Spleen (tissue), 7 donors: Measurements from ENCODE around the gene ST6GAL2.

Source experiments
- POLR2A ChIP-seq, 3 donors: fragments of 450-650 bp; IDR thresholded peaks; one replicate each; pipeline ENCODE4 v1.5.1; 2017; ENCODE audit warnings: antibody characterized with exemption in 3 of 3, mild to moderate bottlenecking in 1 of 3
- POLR2AphosphoS5 ChIP-seq, 3 donors: sonication (generic); formaldehyde crosslinking; IDR thresholded peaks; one replicate each; pipeline ENCODE4 v1.5.1; 2017; ENCODE audit warnings: antibody characterized with exemption in 3 of 3
- TF ChIP-seq, protein P1 (sequence below), 11 experiments: fragments of 200-600 bp in 7 of 11; fragments of 450-650 bp in 4 of 11; sonication (generic) in 4 of 11; IDR thresholded peaks in 8 of 11; conservative IDR thresholded peaks in 3 of 11; 1 replicate in 7 of 11; 2 replicates in 4 of 11; pipeline versions ENCODE4 v1.4.0 to v1.8.0; 2016 to 2021; ENCODE audit warnings: antibody characterized with exemption in 11 of 11, inconsistent platforms in 4 of 11, mild to moderate bottlenecking in 1 of 11
- donor health status: DM: no; HTN: no; CAD: no; lungs with moderate emphysema.
- donor health status: DM: no; HTN: no; CAD: no.
- donor health status: DM: no; HTN: no; CAD: no.

DNA sequence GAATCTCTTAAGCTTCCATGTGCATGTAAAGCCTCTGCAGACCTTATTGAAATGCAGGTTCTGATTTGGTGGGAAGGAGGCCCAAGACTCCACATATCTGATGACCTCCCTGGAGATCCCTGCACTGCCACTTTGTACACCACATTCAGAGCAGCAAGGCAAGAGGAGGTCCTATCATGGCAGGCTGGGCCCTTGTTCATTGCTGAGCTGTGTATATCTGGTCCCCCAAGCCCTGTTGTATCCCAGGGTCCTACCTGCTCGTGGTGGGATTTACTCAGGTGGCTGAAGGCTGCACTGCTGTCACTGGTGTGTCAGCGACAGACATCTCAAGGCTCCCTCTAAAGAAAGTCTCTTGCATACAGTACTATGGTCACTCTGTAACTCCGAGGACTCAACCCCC, 114.2 kb downstream of the ST6GAL2 start:
- TF ChIP-seq, protein P1, sequence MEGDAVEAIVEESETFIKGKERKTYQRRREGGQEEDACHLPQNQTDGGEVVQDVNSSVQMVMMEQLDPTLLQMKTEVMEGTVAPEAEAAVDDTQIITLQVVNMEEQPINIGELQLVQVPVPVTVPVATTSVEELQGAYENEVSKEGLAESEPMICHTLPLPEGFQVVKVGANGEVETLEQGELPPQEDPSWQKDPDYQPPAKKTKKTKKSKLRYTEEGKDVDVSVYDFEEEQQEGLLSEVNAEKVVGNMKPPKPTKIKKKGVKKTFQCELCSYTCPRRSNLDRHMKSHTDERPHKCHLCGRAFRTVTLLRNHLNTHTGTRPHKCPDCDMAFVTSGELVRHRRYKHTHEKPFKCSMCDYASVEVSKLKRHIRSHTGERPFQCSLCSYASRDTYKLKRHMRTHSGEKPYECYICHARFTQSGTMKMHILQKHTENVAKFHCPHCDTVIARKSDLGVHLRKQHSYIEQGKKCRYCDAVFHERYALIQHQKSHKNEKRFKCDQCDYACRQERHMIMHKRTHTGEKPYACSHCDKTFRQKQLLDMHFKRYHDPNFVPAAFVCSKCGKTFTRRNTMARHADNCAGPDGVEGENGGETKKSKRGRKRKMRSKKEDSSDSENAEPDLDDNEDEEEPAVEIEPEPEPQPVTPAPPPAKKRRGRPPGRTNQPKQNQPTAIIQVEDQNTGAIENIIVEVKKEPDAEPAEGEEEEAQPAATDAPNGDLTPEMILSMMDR (IDR thresholded peaks at IDR 0.05 in 8 of 11, conservative IDR thresholded peaks at IDR 0.05 in 3 of 11): no peak
- TF ChIP-seq POLR2AphosphoS5 (IDR thresholded peaks at IDR 0.05) (no peak), POLR2A (IDR thresholded peaks at IDR 0.05) (no peak)
